Measurements from ENCODE around the gene GNL1. TPM values are rescaled to one million over a fixed set of nuclear protein-coding genes. Genes with fewer than 3 reads are reported as not detected.

The GNL1 gene
- total and polyA plus RNA-seq, 2 donors (not counting 3 experiments of a cell fraction or from before 2014, with no cell fraction given) = 58.4 to 87.3 TPM

DNA sequence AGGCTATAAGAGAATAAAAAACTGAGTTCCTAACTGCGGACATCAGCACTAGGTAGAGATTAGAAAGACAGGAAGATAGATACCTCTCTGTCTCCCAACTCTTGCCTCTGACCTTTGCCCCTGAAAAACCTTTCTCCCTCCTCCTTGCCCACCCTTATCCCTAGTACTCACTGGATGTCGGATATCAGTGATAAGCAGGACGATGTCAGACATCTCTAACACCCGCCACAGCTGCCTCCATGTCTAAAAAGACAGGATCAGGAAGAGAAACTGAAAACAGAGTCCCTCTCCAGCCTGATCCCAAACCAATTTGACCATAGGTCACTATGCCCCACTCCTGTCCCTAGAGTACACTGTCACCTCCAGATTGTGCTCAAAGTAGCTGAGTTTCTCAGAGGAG, 1.9 kb downstream of the GNL1 start:
- FAIRE-seq (no peak), DNase-seq (ENCODE audit: low read depth, low spot score) (no peak)
- Histone ChIP-seq H3K79me2 (ENCODE audit: control insufficient read depth, insufficient read depth, low read length) (peaks cover 16% of the 10 kb centered on the region), H3K36me3 (ENCODE audit: control insufficient read depth in 2 of 2, extremely low read depth in 1 of 2, insufficient read depth in 2 of 2, low read length in 2 of 2) (peaks cover 0 to 17% of the 10 kb centered on the region in 2 experiments), H3K4me3 (replicated peaks in 1 of 3; ENCODE audit: insufficient read depth in 1 of 3, low read depth in 1 of 3, low read length in 3 of 3) (no peak overlapping the region), H3K9ac (replicated peaks; ENCODE audit: extremely low read depth, insufficient read depth, low read length) (peak overlapping the region; percentile 10), H2AFZ (ENCODE audit: low read depth, low read length) (no peak overlapping the region), H3K9me3 (replicated peaks; ENCODE audit: control insufficient read depth, insufficient read depth, low read length) (no peaks in the 10 kb centered on the region), H3K4me1 (ENCODE audit: control insufficient read depth, extremely low read depth, insufficient read depth, low read length) (peaks cover 19% of the 10 kb centered on the region), H3K27me3 (ENCODE audit: control insufficient read depth in 2 of 2, insufficient read depth in 2 of 2, low read length in 2 of 2) (no peaks in the 10 kb centered on the region), H3K9me1 (replicated peaks; ENCODE audit: control insufficient read depth, extremely low read depth, insufficient read depth, low read length) (no peaks in the 10 kb centered on the region), H3K27ac (ENCODE audit: insufficient read depth, low read depth, low read length) (no peak overlapping the region), H3K4me2 (ENCODE audit: insufficient read depth, low read length) (peak overlapping the region; percentile 83), H4K20me1 (replicated peaks; ENCODE audit: control insufficient read depth, extremely low read depth, insufficient read depth, low read length) (no peaks in the 10 kb centered on the region)
- ChIA-PET CTCF (interaction anchor here (0.9 to 4.9 kb wide), 7 partner anchors 10 to 176 kb away, joined by 3 to 65 read pairs (median 8); no protein-coding TSS in a partner anchor), POLR2A (no interaction called here)
- no TSS peak for BruUV-seq (replicated peaks)
- no peak for TF ChIP-seq FOS (IDR thresholded peaks at IDR 0.05; ENCODE audit: borderline replicate concordance, insufficient read depth, low read length)
- TF ChIP-seq MYC (IDR thresholded peaks at IDR 0.05; ENCODE audit: low read depth, low read length) = no peak
- TF ChIP-seq JUN (IDR thresholded peaks at IDR 0.05; ENCODE audit: borderline replicate concordance, insufficient read depth, insufficient read length, low read depth) = no peak
- TF ChIP-seq EZH2 (IDR thresholded peaks at IDR 0.05; ENCODE audit: borderline replicate concordance, low read depth, low read length, severe bottlenecking) = no peak
- TF ChIP-seq GATA2 (IDR thresholded peaks at IDR 0.05; ENCODE audit: insufficient read depth, insufficient read length, low read depth, low read length) = no peak
- TF ChIP-seq POLR2A (IDR thresholded peaks at IDR 0.05; ENCODE audit: low read depth, low read length) = no peak
- TF ChIP-seq, protein P1, sequence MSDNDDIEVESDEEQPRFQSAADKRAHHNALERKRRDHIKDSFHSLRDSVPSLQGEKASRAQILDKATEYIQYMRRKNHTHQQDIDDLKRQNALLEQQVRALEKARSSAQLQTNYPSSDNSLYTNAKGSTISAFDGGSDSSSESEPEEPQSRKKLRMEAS (IDR thresholded peaks at IDR 0.05; ENCODE audit: insufficient read depth, insufficient read length) = no peak
- dilution Hi-C loops (cut with MboI; ENCODE audit: extremely low pct_ligation_motif_present, low sequenced_read_pairs) = no loop called here
- intact Hi-C loops (cut with micrococcal nuclease) = no loop called here

DNA sequence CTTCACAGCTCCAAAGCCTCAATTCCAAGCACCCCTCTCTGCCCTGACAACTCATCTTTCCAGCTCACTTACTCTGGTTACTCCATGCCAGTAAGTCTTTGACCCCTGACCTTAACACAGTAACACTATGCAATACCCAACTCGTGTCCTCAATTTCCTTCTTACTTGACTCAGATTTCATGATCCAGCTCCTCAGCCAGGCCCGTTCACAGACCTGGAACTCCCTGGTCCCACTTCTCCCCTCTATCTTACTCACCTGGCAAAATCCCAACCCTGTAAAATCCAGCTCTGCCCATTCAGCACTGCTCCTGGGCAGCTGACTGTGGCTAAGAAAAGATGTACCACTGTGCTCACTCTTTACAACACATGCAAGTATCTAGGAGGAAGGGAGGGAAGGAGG, 7.9 kb downstream of the GNL1 start:
- no peak overlapping the region for H3K9ac ChIP-seq (replicated peaks; ENCODE audit: extremely low read depth, insufficient read depth, low read length)
- no peaks in the 10 kb centered on the region for H3K27me3 ChIP-seq (ENCODE audit: control insufficient read depth in 2 of 2, insufficient read depth in 2 of 2, low read length in 2 of 2)
- H3K79me2 ChIP-seq (ENCODE audit: control insufficient read depth, insufficient read depth, low read length) = no peaks in the 10 kb centered on the region
- no peaks in the 10 kb centered on the region for H3K9me1 ChIP-seq (replicated peaks; ENCODE audit: control insufficient read depth, extremely low read depth, insufficient read depth, low read length)
- H3K36me3 ChIP-seq (ENCODE audit: control insufficient read depth in 2 of 2, extremely low read depth in 1 of 2, insufficient read depth in 2 of 2, low read length in 2 of 2) = peaks cover 0 to 23% of the 10 kb centered on the region in 2 experiments
- H3K27ac ChIP-seq (ENCODE audit: insufficient read depth, low read depth, low read length) = no peak overlapping the region
- POLR2A ChIA-PET = interaction anchor here (0.6 kb wide), 1 partner anchor 38 kb away, joined by 3 read pairs; no protein-coding TSS in a partner anchor
- dilution Hi-C loops (cut with MboI; ENCODE audit: extremely low pct_ligation_motif_present, low sequenced_read_pairs) (no loop called here), intact Hi-C loops (cut with micrococcal nuclease) (no loop called here)
- H2AFZ ChIP-seq (ENCODE audit: low read depth, low read length) = no peak overlapping the region
- CTCF ChIA-PET = interaction anchor here (1.0 to 13.7 kb wide), 4 partner anchors 16 to 182 kb away, joined by 3 to 522 read pairs (median 4); no protein-coding TSS in a partner anchor
- H4K20me1 ChIP-seq (replicated peaks; ENCODE audit: control insufficient read depth, extremely low read depth, insufficient read depth, low read length) = no peaks in the 10 kb centered on the region
- TF ChIP-seq, protein P1 (IDR thresholded peaks at IDR 0.05; ENCODE audit: insufficient read depth, insufficient read length) = no peak
- TF ChIP-seq GATA2 (IDR thresholded peaks at IDR 0.05; ENCODE audit: insufficient read depth, insufficient read length, low read depth, low read length) (no peak), POLR2AphosphoS5 (IDR thresholded peaks at IDR 0.05; ENCODE audit: insufficient read depth, low read depth, low read length) (no peak), POLR2A (IDR thresholded peaks at IDR 0.05; ENCODE audit: low read depth, low read length) (no peak), CTCF (IDR thresholded peaks at IDR 0.05; ENCODE audit: extremely low read depth in 1 of 2, insufficient read depth in 1 of 2, low read depth in 1 of 2, low read length in 2 of 2) (no peak), EZH2 (IDR thresholded peaks at IDR 0.05; ENCODE audit: borderline replicate concordance, low read depth, low read length, severe bottlenecking) (no peak), FOS (IDR thresholded peaks at IDR 0.05; ENCODE audit: borderline replicate concordance, insufficient read depth, low read length) (no peak), JUN (IDR thresholded peaks at IDR 0.05; ENCODE audit: borderline replicate concordance, insufficient read depth, insufficient read length, low read depth) (no peak), MYC (IDR thresholded peaks at IDR 0.05; ENCODE audit: low read depth, low read length) (no peak)
- no peak overlapping the region for H3K4me3 ChIP-seq (replicated peaks in 1 of 3; ENCODE audit: insufficient read depth in 1 of 3, low read depth in 1 of 3, low read length in 3 of 3)
- no peak overlapping the region for H3K4me2 ChIP-seq (ENCODE audit: insufficient read depth, low read length)
- FAIRE-seq (no peak), DNase-seq (ENCODE audit: low read depth, low spot score) (no peak)
- peaks cover 10% of the 10 kb centered on the region for H3K4me1 ChIP-seq (ENCODE audit: control insufficient read depth, extremely low read depth, insufficient read depth, low read length)
- no peaks in the 10 kb centered on the region for H3K9me3 ChIP-seq (replicated peaks; ENCODE audit: control insufficient read depth, insufficient read depth, low read length)
- BruUV-seq (replicated peaks) = no TSS peak
